ENCODE measurements around the gene ADAMTSL1. TPM values are rescaled to one million over a fixed set of nuclear protein-coding genes. Genes with fewer than 3 reads are reported as not detected.

The ADAMTSL1 gene
- total and polyA plus RNA-seq, 2 donors (not counting 3 experiments of a cell fraction or from before 2014, with no cell fraction given): 15.0 to 18.4 TPM

- no peaks in the 10 kb centered on the region for H3K9me1 ChIP-seq (replicated peaks; ENCODE audit: control insufficient read depth, extremely low read depth, insufficient read depth, low read length)
- H3K79me2 ChIP-seq (ENCODE audit: control insufficient read depth, insufficient read depth, low read length): no peaks in the 10 kb centered on the region
- H3K9me3 ChIP-seq (replicated peaks; ENCODE audit: control insufficient read depth, insufficient read depth, low read length): no peaks in the 10 kb centered on the region
- H3K27me3 ChIP-seq (ENCODE audit: control insufficient read depth in 2 of 2, insufficient read depth in 2 of 2, low read length in 2 of 2): no peaks in the 10 kb centered on the region
- DNase-seq (ENCODE audit: low read depth, low spot score) (no peak), FAIRE-seq (no peak)
- H2AFZ ChIP-seq (ENCODE audit: low read depth, low read length): no peak overlapping the region
- H4K20me1 ChIP-seq (replicated peaks; ENCODE audit: control insufficient read depth, extremely low read depth, insufficient read depth, low read length): no peaks in the 10 kb centered on the region
- H3K4me3 ChIP-seq (replicated peaks in 1 of 3; ENCODE audit: insufficient read depth in 1 of 3, low read depth in 1 of 3, low read length in 3 of 3): no peak overlapping the region
- H3K4me2 ChIP-seq (ENCODE audit: insufficient read depth, low read length): no peak overlapping the region
- intact Hi-C loops (cut with micrococcal nuclease) (no loop called here), dilution Hi-C loops (cut with MboI; ENCODE audit: extremely low pct_ligation_motif_present, low sequenced_read_pairs) (no loop called here)
- BruUV-seq (replicated peaks): no TSS peak
- H3K9ac ChIP-seq (replicated peaks; ENCODE audit: extremely low read depth, insufficient read depth, low read length): no peak overlapping the region
- TF ChIP-seq EZH2 (IDR thresholded peaks at IDR 0.05; ENCODE audit: borderline replicate concordance, low read depth, low read length, severe bottlenecking) (no peak), POLR2A (IDR thresholded peaks at IDR 0.05; ENCODE audit: low read depth, low read length) (no peak), POLR2AphosphoS5 (IDR thresholded peaks at IDR 0.05; ENCODE audit: insufficient read depth, low read depth, low read length) (no peak), JUN (IDR thresholded peaks at IDR 0.05; ENCODE audit: borderline replicate concordance, insufficient read depth, insufficient read length, low read depth) (no peak), GATA2 (IDR thresholded peaks at IDR 0.05; ENCODE audit: insufficient read depth, insufficient read length, low read depth, low read length) (no peak), FOS (IDR thresholded peaks at IDR 0.05; ENCODE audit: borderline replicate concordance, insufficient read depth, low read length) (no peak), MYC (IDR thresholded peaks at IDR 0.05; ENCODE audit: low read depth, low read length) (no peak), CTCF (IDR thresholded peaks at IDR 0.05; ENCODE audit: extremely low read depth in 1 of 2, insufficient read depth in 1 of 2, low read depth in 1 of 2, low read length in 2 of 2) (no peak)
- TF ChIP-seq, protein P1, sequence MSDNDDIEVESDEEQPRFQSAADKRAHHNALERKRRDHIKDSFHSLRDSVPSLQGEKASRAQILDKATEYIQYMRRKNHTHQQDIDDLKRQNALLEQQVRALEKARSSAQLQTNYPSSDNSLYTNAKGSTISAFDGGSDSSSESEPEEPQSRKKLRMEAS (IDR thresholded peaks at IDR 0.05; ENCODE audit: insufficient read depth, insufficient read length): no peak
- H3K36me3 ChIP-seq (ENCODE audit: control insufficient read depth in 2 of 2, extremely low read depth in 1 of 2, insufficient read depth in 2 of 2, low read length in 2 of 2): no peaks in the 10 kb centered on the region
- ChIA-PET POLR2A (no interaction called here), CTCF (no interaction called here)
- no peak overlapping the region for H3K27ac ChIP-seq (ENCODE audit: insufficient read depth, low read depth, low read length)
- no peaks in the 10 kb centered on the region for H3K4me1 ChIP-seq (ENCODE audit: control insufficient read depth, extremely low read depth, insufficient read depth, low read length)
Measured at GRCh38 chr9:18743971-18744370, 270.0 kb downstream of the ADAMTSL1 start.
